ENCODE measurements around the gene CCDC73. TPM values are rescaled to one million over a fixed set of nuclear protein-coding genes. Genes with fewer than 3 reads are reported as not detected.
"Not testable (repeated sequence)": the region's sequence is repeated elsewhere in the genome, so short reads cannot be mapped to it uniquely, and the experiment has no call there.

Gene CCDC73
- not detected in 2 replicates for polyA plus RNA-seq (2014; cell fraction: cytosol; rRNA removed)
- polyA plus RNA-seq (2014; cell fraction: nucleus; rRNA removed) = not detected in 2 replicates

- DNase-seq (ENCODE audit: low spot score) = no peak
These were observed at the start of gene CCDC73 for GRCh38 chr11:32794439-32794838. CCDC73 (minus strand) TSS chr11:32794662; CDS start chr11:32760243, 34,419 bp downstream.

GRCh38 chr11:32843544-32843943, 49.1 kb upstream of the CCDC73 start:
- no peak for DNase-seq (ENCODE audit: low spot score)

GRCh38 chr11:32840587-32840986, 46.1 kb upstream of the CCDC73 start:
- no peak for DNase-seq (ENCODE audit: low spot score)

- no peak for DNase-seq (ENCODE audit: low spot score)
These were observed 44.8 kb upstream of the CCDC73 start for GRCh38 chr11:32839308-32839707.

GRCh38 chr11:32838505-32839274, 44.2 kb upstream of the CCDC73 start:
- no peak for DNase-seq (ENCODE audit: low spot score)

GRCh38 chr11:32836946-32837345, 42.5 kb upstream of the CCDC73 start:
- no peak for DNase-seq (ENCODE audit: low spot score)

GRCh38 chr11:32833921-32834320, 39.5 kb upstream of the CCDC73 start:
- DNase-seq (ENCODE audit: low spot score) = no peak

GRCh38 chr11:32831221-32831620, 36.8 kb upstream of the CCDC73 start:
- DNase-seq (ENCODE audit: low spot score) = no peak

GRCh38 chr11:32830796-32831195, 36.3 kb upstream of the CCDC73 start:
- no peak for DNase-seq (ENCODE audit: low spot score)

- no peak for DNase-seq (ENCODE audit: low spot score)
These were observed 35.9 kb upstream of the CCDC73 start for GRCh38 chr11:32830413-32830738.

GRCh38 chr11:32829680-32830412, 35.4 kb upstream of the CCDC73 start, which contains the start of gene PRRG4:
PRRG4 (plus strand) TSS chr11:32829927; CDS start chr11:32830530, 603 bp downstream.
- no peak for DNase-seq (ENCODE audit: low spot score)

GRCh38 chr11:32829157-32829679, 34.8 kb upstream of the CCDC73 start:
- no peak for DNase-seq (ENCODE audit: low spot score)

GRCh38 chr11:32827276-32827675, 32.8 kb upstream of the CCDC73 start:
- no peak for DNase-seq (ENCODE audit: low spot score)

- DNase-seq (ENCODE audit: low spot score) = no peak
These were observed 31.7 kb upstream of the CCDC73 start for GRCh38 chr11:32826113-32826512.

- DNase-seq (ENCODE audit: low spot score) = not testable (repeated sequence)
These were observed 29.2 kb upstream of the CCDC73 start for GRCh38 chr11:32823617-32824016.

- DNase-seq (ENCODE audit: low spot score) = no peak
These were observed 27.6 kb upstream of the CCDC73 start for GRCh38 chr11:32821917-32822560.

GRCh38 chr11:32821517-32821916, 27.1 kb upstream of the CCDC73 start:
- no peak for DNase-seq (ENCODE audit: low spot score)

- DNase-seq (ENCODE audit: low spot score) = no peak
These were observed 26.0 kb upstream of the CCDC73 start for GRCh38 chr11:32820497-32820896.

GRCh38 chr11:32819187-32819586, 24.7 kb upstream of the CCDC73 start:
- no peak for DNase-seq (ENCODE audit: low spot score)

- no peak for DNase-seq (ENCODE audit: low spot score)
These were observed 23.4 kb upstream of the CCDC73 start for GRCh38 chr11:32817852-32818183.

GRCh38 chr11:32817181-32817851, 22.9 kb upstream of the CCDC73 start:
- DNase-seq (ENCODE audit: low spot score) = no peak

GRCh38 chr11:32809313-32809712, 14.9 kb upstream of the CCDC73 start:
- peak; percentile 67 for DNase-seq (ENCODE audit: low spot score)

Data from SK-N-DZ (cell line).